PC-3 (cell line): Measurements from ENCODE around the gene KAZN. TPM values are rescaled to one million over a fixed set of nuclear protein-coding genes. Genes with fewer than 3 reads are reported as not detected.

Experiments used
- ATAC-seq: fragments of 200-7000 bp; cut with Tn5 transposase; 2 replicates; pipeline ENCODE4 v1.9.1; 2020; ENCODE audit warnings: mild to moderate bottlenecking, moderate library complexity
- BruUV-seq: library from RNA; stranded (reverse); fragments of 400-500 nt; replicated peaks from 2 replicates; lab custom pipeline; 2021; lab: Mats Ljungman, UMichigan
- CTCF ChIA-PET: fragments of 300-600 bp; sonication (Branson Sonifier 250); formaldehyde crosslinking; loops from one replicate; lab custom pipeline; 2022; ENCODE audit warnings: antibody characterized with exemption; lab: Charles Lee
- POLR2A ChIA-PET: fragments of 300-600 bp; sonication (Branson Sonifier 250); formaldehyde crosslinking; loops from one replicate; lab custom pipeline; 2022; ENCODE audit warnings: antibody characterized with exemption; ENCODE audit not compliant: unreplicated experiment; lab: Charles Lee
- DNase-seq: peaks from one replicate; pipeline ENCODE4 v3.0.0-alpha.2; 2015
- H2AFZ ChIP-seq: fragments of 300-600 bp; sonication (generic); 2 replicates; pipeline ENCODE4 v1.6.0; 2016; ENCODE audit warnings: antibody characterized with exemption, low read length
- H3F3A ChIP-seq: fragments of 300-600 bp; sonication (generic); one replicate; pipeline ENCODE4 v1.6.0; 2017; ENCODE audit warnings: antibody characterized with exemption, low read length, control low read depth, mild to moderate bottlenecking; ENCODE audit not compliant: unreplicated experiment
- H3K27ac ChIP-seq: fragments of 300-600 bp; sonication (generic); 2 replicates; pipeline ENCODE4 v1.5.1; 2016; ENCODE audit warnings: mild to moderate bottlenecking, low read length
- H3K27me3 ChIP-seq: fragments of 300-600 bp; sonication (generic); 2 replicates; pipeline ENCODE4 v1.6.1; 2016; ENCODE audit warnings: low read length, mixed read lengths
- H3K36me3 ChIP-seq: fragments of 300-600 bp; sonication (generic); 2 replicates; pipeline ENCODE4 v1.6.1; 2016; ENCODE audit warnings: low read depth, mixed run types, low read length, mixed read lengths
- H3K4me1 ChIP-seq: fragments of 300-600 bp; sonication (generic); 2 replicates; pipeline ENCODE4 v1.5.1; 2016; ENCODE audit warnings: low read length; ENCODE audit not compliant: insufficient read depth
- H3K4me2 ChIP-seq: fragments of 300-600 bp; sonication (generic); 2 replicates; pipeline ENCODE4 v1.6.0; 2016; ENCODE audit warnings: low read length
- H3K4me3 ChIP-seq: fragments of 300-600 bp; sonication (generic); 2 replicates; pipeline ENCODE4 v1.5.1; 2016; ENCODE audit warnings: mild to moderate bottlenecking, low read length, mixed read lengths
- H3K79me2 ChIP-seq: fragments of 300-600 bp; sonication (generic); 2 replicates; pipeline ENCODE4 v1.6.1; 2017; ENCODE audit warnings: low read length, mixed read lengths
- H3K9ac ChIP-seq: fragments of 300-600 bp; sonication (generic); 2 replicates; pipeline ENCODE4 v1.6.0; 2016; ENCODE audit warnings: mild to moderate bottlenecking, low read length
- H3K9me2 ChIP-seq: fragments of 300-600 bp; sonication (generic); replicated peaks from 2 replicates; pipeline ENCODE4 v1.6.1; 2016; ENCODE audit warnings: mixed run types, low read length, mixed read lengths
- H3K9me3 ChIP-seq: fragments of 300-600 bp; sonication (generic); 2 replicates; pipeline ENCODE4 v1.6.1; 2016; ENCODE audit warnings: low read length, mixed read lengths
- H4K20me1 ChIP-seq: fragments of 300-600 bp; sonication (generic); 2 replicates; pipeline ENCODE4 v1.6.1; 2016; ENCODE audit warnings: low read length, mixed read lengths
- EZH2 ChIP-seq: fragments of 300-600 bp; sonication (generic); IDR thresholded peaks from one replicate; pipeline ENCODE4 v1.6.1; 2017; ENCODE audit warnings: antibody characterized with exemption, mild to moderate bottlenecking, low read length; ENCODE audit not compliant: unreplicated experiment
- EZH2phosphoT487 ChIP-seq: fragments of 300-600 bp; sonication (generic); IDR thresholded peaks from 2 replicates; pipeline ENCODE4 v1.6.1; 2018; ENCODE audit warnings: mild to moderate bottlenecking, antibody characterized with exemption, low read length, borderline replicate concordance
- intact Hi-C: fragments of 100-400 bp; cut with micrococcal nuclease; formaldehyde crosslinking; loops from 2 replicates; pipeline ENCODE4 v1.9.0; 2023
- total RNA-seq: library from RNA; depleted of rRNA; stranded (reverse); fragments of >200 nt; gene quantifications from 2 replicates; pipeline ENCODE4 v1.2.3, GENCODE V29; 2014
- TF ChIP-seq, protein P1 (sequence below): fragments of 300-600 bp; sonication (generic); conservative IDR thresholded peaks from 2 replicates; pipeline ENCODE4 v1.5.1; 2017; ENCODE audit warnings: antibody characterized with exemption, low read depth, mild to moderate bottlenecking, low read length

Gene KAZN
- total RNA-seq, 1 experiment from 2014 or later: 2.0 TPM

GRCh38 chr1:14603645-14604044 is 5.2 kb downstream of the KAZN start:
- Histone ChIP-seq H3K27me3 (0 out of 2 replicates have a peak, but pooled peaks cover 8% of the 10 kb centered on the region), H3K36me3 (no peaks in the 10 kb centered on the region), H3K79me2 (no peaks in the 10 kb centered on the region), H3K4me3 (no peak overlapping the region), H3K4me2 (no peak overlapping the region), H3K9me2 (no peaks in the 10 kb centered on the region), H3K9me3 (no peaks in the 10 kb centered on the region), H2AFZ (no peak overlapping the region), H3K4me1 (no peaks in the 10 kb centered on the region; the same call in 1 of the 2 replicates), H4K20me1 (no peaks in the 10 kb centered on the region), H3F3A (no peaks in the 10 kb centered on the region), H3K9ac (no peak overlapping the region), H3K27ac (no peak overlapping the region)
- no TSS peak for BruUV-seq
- no peak for TF ChIP-seq EZH2
- TF ChIP-seq, protein P1, sequence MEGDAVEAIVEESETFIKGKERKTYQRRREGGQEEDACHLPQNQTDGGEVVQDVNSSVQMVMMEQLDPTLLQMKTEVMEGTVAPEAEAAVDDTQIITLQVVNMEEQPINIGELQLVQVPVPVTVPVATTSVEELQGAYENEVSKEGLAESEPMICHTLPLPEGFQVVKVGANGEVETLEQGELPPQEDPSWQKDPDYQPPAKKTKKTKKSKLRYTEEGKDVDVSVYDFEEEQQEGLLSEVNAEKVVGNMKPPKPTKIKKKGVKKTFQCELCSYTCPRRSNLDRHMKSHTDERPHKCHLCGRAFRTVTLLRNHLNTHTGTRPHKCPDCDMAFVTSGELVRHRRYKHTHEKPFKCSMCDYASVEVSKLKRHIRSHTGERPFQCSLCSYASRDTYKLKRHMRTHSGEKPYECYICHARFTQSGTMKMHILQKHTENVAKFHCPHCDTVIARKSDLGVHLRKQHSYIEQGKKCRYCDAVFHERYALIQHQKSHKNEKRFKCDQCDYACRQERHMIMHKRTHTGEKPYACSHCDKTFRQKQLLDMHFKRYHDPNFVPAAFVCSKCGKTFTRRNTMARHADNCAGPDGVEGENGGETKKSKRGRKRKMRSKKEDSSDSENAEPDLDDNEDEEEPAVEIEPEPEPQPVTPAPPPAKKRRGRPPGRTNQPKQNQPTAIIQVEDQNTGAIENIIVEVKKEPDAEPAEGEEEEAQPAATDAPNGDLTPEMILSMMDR: no peak
- DNase-seq (no peak), ATAC-seq (no peak)
- intact Hi-C loops: loop anchor here (10.0 kb wide), 1 partner anchor 131 kb away; no protein-coding TSS in a partner anchor
- CTCF ChIA-PET: no interaction called here
- POLR2A ChIA-PET: no interaction called here

DNA sequence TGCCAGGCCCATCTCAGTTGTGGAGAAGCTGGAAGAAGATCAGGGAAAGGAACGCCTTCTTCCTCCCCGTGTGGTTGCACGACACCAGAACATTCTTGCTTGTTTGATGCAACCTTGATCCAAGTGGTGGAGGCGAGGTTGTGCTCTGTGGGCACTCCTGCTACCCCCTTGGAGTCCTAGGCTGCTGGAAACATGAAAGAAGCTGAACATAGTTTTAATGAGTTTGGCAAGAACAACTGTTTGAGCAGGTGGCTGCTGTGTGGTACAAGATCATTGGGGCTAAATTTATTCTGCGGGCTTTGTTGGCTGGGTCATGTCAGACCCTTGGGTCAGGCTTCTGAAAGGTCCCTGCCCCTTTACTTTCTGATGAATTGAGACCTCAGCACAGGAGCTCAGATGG is 5.9 kb downstream of the KAZN start:
- H3K27ac ChIP-seq: no peak overlapping the region
- H3K9me3 ChIP-seq: no peaks in the 10 kb centered on the region
- no peak for ATAC-seq
- intact Hi-C loops: loop anchor here (10.0 kb wide), 1 partner anchor 130 kb away; no protein-coding TSS in a partner anchor
- no peaks in the 10 kb centered on the region for H4K20me1 ChIP-seq
- TF ChIP-seq, protein P1: no peak
- TF ChIP-seq EZH2: no peak
- TF ChIP-seq EZH2phosphoT487: no peak
- H2AFZ ChIP-seq: no peak overlapping the region
- no peaks in the 10 kb centered on the region for H3F3A ChIP-seq
- H3K4me1 ChIP-seq: no peaks in the 10 kb centered on the region; the same call in 1 of the 2 replicates
- 0 out of 2 replicates have a peak, but pooled peaks cover 4% of the 10 kb centered on the region for H3K27me3 ChIP-seq
- no peak overlapping the region for H3K4me3 ChIP-seq
- no peaks in the 10 kb centered on the region for H3K36me3 ChIP-seq
- no peak overlapping the region for H3K4me2 ChIP-seq
- no peaks in the 10 kb centered on the region for H3K79me2 ChIP-seq
- POLR2A ChIA-PET: no interaction called here
- no peaks in the 10 kb centered on the region for H3K9me2 ChIP-seq
- CTCF ChIA-PET: interaction anchor here (0.5 kb wide), 1 partner anchor 92 kb away, joined by 4 read pairs; no protein-coding TSS in a partner anchor
- H3K9ac ChIP-seq: no peak overlapping the region
- DNase-seq: no peak
- BruUV-seq: no TSS peak

- H3K79me2 ChIP-seq: no peaks in the 10 kb centered on the region
- intact Hi-C loops: loop anchor here (5.0 to 10.0 kb wide), 2 partner anchors 129 to 421 kb away; no protein-coding TSS in a partner anchor
- H3K27ac ChIP-seq: no peak overlapping the region
- no peak for ATAC-seq
- H3K9ac ChIP-seq: no peak overlapping the region
- no peaks in the 10 kb centered on the region; the same call in 1 of the 2 replicates for H3K4me1 ChIP-seq
- no TSS peak for BruUV-seq
- no peaks in the 10 kb centered on the region for H4K20me1 ChIP-seq
- ChIA-PET CTCF (interaction anchor here (0.7 kb wide), 1 partner anchor 233 kb away, joined by 4 read pairs; no protein-coding TSS in a partner anchor), POLR2A (no interaction called here)
- H3K4me2 ChIP-seq: no peak overlapping the region
- TF ChIP-seq EZH2phosphoT487: no peak
- TF ChIP-seq EZH2: no peak
- TF ChIP-seq, protein P1: no peak
- H3F3A ChIP-seq: no peaks in the 10 kb centered on the region
- no peaks in the 10 kb centered on the region for H3K36me3 ChIP-seq
- no peak overlapping the region for H2AFZ ChIP-seq
- no peak overlapping the region for H3K4me3 ChIP-seq
- DNase-seq: peak; percentile 44
- no peaks in the 10 kb centered on the region for H3K9me3 ChIP-seq
- H3K9me2 ChIP-seq: no peaks in the 10 kb centered on the region
- H3K27me3 ChIP-seq: no peaks in the 10 kb centered on the region
Observed at GRCh38 chr1:14605945-14606344, 7.5 kb downstream of the KAZN start.
